ENCODE data around the gene PHB1. TPM values are rescaled to one million over a fixed set of nuclear protein-coding genes. Genes with fewer than 3 reads are reported as not detected.
"Not testable (repeated sequence)": the region's sequence is repeated elsewhere in the genome, so short reads cannot be mapped to it uniquely, and the experiment has no call there.

Gene PHB1
- total RNA-seq, 1 experiment from 2014 or later: 275 TPM

DNA sequence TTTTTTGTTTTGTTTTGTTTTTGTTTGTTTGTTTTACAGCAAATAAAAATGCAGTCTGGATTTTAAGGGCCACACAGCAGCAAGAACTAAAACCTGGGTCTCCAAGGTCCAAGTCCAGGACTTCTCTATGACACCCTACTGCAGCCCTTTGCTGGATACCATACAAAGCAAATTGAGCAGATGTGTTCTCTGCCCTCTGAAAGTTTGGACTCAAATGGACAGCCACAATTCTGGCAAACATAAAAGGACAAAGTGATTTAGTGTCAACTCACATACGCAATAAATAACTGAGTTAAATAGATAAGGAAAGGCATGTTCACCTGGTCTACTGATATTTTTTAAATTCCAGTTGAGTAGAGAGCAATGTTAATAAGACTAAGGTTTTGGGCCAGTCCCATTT is 44.9 kb downstream of the PHB1 start:
- DNase-seq (ENCODE audit: low read depth in 1 of 2, low spot score in 2 of 2): no peak
- Histone ChIP-seq H3K4me3 (no peak overlapping the region), H3K36me3 (no peaks in the 10 kb centered on the region), H3K9me3 (replicated peaks) (no peaks in the 10 kb centered on the region), H3K4me1 (replicated peaks) (no peaks in the 10 kb centered on the region), H3K27me3 (replicated peaks) (no peaks in the 10 kb centered on the region), H3K27ac (no peak overlapping the region)

DNA sequence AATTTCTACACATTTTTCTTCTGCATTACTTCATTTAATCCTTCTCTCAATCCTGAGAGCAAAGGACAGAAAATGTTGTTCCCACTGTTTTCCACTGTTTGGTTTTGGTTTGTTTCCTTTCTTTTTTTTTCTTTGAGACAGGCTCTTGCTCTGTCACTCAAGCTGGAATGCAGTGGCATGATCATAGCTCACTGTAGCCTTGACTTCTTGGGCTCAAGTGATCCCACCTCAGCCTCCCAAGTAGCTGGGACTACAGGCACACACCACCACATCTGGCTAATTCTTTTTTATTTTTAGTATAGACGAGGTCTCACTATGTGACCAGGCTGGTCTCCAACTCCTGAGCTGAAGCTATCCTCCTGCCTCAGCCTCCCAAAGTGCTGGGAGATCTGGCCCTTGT is 45.6 kb downstream of the PHB1 start:
- no peak for DNase-seq (ENCODE audit: low read depth in 1 of 2, low spot score in 2 of 2)
- H3K27me3 ChIP-seq (replicated peaks): no peaks in the 10 kb centered on the region
- H3K4me3 ChIP-seq: no peak overlapping the region
- H3K9me3 ChIP-seq (replicated peaks): no peaks in the 10 kb centered on the region
- no peaks in the 10 kb centered on the region for H3K36me3 ChIP-seq
- no peaks in the 10 kb centered on the region for H3K4me1 ChIP-seq (replicated peaks)
- no peak overlapping the region for H3K27ac ChIP-seq

DNA sequence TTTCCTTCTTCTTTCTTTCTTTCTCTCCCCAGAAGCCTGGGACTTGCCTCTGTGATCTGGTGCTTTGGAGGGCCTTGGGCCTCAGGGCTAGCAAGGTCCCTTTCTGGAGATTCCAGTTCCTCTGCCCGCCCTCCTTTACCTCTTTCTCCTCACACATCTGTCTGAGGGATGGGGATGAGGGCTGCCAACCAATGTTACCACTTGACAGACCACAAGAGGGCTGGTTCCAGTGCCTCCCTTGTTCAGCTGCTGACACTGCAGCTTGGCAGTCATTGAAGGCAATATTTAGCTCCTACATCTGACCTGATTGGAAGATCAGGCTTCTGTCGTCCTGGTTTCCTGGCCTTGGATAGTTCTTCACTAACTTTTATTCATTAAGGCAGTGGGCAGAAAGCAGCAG is 49.0 kb downstream of the PHB1 start:
- no peak overlapping the region for H3K4me3 ChIP-seq
- no peak for DNase-seq (ENCODE audit: low read depth in 1 of 2, low spot score in 2 of 2)
- no peak overlapping the region for H3K27ac ChIP-seq
- peaks cover 5% of the 10 kb centered on the region for H3K4me1 ChIP-seq (replicated peaks)
- H3K9me3 ChIP-seq (replicated peaks): no peaks in the 10 kb centered on the region; the same call in 1 of the 2 replicates
- no peaks in the 10 kb centered on the region for H3K27me3 ChIP-seq (replicated peaks)
- peaks cover 6% of the 10 kb centered on the region for H3K36me3 ChIP-seq

DNA sequence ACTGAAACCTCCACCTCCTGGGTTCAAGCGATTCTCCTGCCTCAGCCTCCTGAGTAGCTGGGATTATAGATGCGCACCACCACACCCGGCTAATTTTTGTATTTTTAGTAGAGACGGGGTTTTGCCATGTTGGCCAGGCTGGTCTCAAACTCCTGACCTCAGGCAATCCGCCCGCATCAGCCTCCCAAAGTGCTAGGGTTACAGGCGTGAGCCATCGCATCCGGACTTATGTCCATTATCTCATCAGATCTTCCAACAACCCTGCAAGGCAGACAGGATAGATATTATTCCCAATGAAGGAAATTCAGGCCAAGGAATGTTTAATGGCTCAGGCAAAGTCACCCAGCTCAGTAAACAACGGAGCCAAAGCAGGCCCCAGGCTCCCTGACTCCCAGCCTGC is 49.6 kb downstream of the PHB1 start:
- DNase-seq (ENCODE audit: low read depth in 1 of 2, low spot score in 2 of 2); H3K4me3 ChIP-seq; H3K36me3 ChIP-seq; H3K27me3 ChIP-seq (replicated peaks); H3K27ac ChIP-seq; H3K9me3 ChIP-seq (replicated peaks): not testable (repeated sequence)
- peaks cover 11% of the 10 kb centered on the region for H3K4me1 ChIP-seq (replicated peaks)

DNA sequence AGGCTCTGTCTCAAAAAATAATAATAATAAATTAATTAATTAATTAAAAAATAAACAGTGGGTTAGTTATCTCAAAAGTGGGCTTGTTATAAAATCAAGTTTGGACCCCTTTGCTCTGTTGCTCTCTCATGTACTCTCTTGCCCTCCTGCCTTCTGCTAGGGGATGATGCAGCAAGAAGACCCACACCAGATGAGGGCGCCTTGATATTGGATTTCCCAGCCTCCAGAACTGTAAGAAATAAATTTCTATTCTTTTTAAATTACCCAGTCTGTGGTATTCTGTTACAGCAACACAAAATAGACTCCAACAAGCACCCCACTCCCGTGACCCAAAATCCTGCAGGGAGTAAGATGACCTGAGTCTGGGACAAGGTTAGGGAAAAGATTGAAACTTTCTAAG is 50.6 kb downstream of the PHB1 start:
- Histone ChIP-seq H3K9me3 (replicated peaks) (no peaks in the 10 kb centered on the region; the same call in 1 of the 2 replicates), H3K4me3 (no peak overlapping the region), H3K27me3 (replicated peaks) (no peaks in the 10 kb centered on the region), H3K4me1 (replicated peaks) (peaks cover 18% of the 10 kb centered on the region), H3K27ac (no peak overlapping the region), H3K36me3 (peaks cover 6% of the 10 kb centered on the region)
- peak in 1 of 2 experiments; percentile 21 for DNase-seq (ENCODE audit: low read depth in 1 of 2, low spot score in 2 of 2)

DNA sequence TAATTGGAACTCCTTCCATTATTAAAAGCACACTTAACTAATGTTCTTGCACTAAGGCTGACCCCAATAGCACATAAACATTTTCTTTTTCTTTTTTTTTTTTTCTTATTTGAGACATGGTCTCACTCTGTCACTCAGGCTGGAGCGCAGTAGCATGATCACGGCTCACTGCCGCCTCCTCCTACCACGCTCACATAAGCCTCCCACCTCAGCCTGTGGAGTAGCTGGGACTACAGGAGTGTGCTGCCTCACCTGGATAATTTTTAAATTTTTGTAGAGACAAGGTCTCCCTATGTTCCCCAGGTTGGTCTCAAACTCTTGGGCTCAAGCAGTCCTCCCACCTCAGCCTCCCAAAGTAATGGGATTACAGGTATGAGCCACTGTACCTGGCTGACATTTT is 51.4 kb downstream of the PHB1 start:
- peak in 1 of 2 experiments; percentile 15 for DNase-seq (ENCODE audit: low read depth in 1 of 2, low spot score in 2 of 2)
- Histone ChIP-seq H3K4me3 (no peak overlapping the region), H3K4me1 (replicated peaks) (peaks cover 18% of the 10 kb centered on the region), H3K27me3 (replicated peaks) (no peaks in the 10 kb centered on the region), H3K9me3 (replicated peaks) (no peaks in the 10 kb centered on the region; the same call in 1 of the 2 replicates), H3K27ac (no peak overlapping the region), H3K36me3 (peaks cover 6% of the 10 kb centered on the region)

DNA sequence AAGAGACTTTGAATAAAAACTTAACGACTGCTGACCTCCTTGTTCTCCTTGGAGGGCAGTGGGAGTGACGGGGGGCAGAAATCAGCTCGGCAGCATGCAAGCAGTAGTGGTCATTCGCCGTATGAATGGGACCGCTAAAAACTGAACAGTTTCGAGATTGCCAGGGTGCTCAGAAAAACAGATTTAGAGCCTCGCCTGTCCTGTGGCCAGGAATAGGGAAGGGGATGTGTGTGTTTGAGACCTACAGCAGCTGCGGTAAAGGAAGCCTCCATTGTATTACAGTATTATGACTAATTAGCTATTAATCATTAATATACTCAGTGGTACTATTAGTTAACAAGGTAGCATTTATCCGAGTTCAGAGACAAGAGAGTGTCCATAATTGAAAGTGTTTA is 52.0 kb downstream of the PHB1 start:
- Histone ChIP-seq H3K4me1 (replicated peaks) (peaks cover 18% of the 10 kb centered on the region), H3K36me3 (peaks cover 6% of the 10 kb centered on the region), H3K4me3 (peak overlapping the region; percentile 98), H3K27me3 (replicated peaks) (no peaks in the 10 kb centered on the region), H3K9me3 (replicated peaks) (no peaks in the 10 kb centered on the region; the same call in 1 of the 2 replicates), H3K27ac (no peak overlapping the region)
- DNase-seq (ENCODE audit: low read depth in 1 of 2, low spot score in 2 of 2): no peak

DNA sequence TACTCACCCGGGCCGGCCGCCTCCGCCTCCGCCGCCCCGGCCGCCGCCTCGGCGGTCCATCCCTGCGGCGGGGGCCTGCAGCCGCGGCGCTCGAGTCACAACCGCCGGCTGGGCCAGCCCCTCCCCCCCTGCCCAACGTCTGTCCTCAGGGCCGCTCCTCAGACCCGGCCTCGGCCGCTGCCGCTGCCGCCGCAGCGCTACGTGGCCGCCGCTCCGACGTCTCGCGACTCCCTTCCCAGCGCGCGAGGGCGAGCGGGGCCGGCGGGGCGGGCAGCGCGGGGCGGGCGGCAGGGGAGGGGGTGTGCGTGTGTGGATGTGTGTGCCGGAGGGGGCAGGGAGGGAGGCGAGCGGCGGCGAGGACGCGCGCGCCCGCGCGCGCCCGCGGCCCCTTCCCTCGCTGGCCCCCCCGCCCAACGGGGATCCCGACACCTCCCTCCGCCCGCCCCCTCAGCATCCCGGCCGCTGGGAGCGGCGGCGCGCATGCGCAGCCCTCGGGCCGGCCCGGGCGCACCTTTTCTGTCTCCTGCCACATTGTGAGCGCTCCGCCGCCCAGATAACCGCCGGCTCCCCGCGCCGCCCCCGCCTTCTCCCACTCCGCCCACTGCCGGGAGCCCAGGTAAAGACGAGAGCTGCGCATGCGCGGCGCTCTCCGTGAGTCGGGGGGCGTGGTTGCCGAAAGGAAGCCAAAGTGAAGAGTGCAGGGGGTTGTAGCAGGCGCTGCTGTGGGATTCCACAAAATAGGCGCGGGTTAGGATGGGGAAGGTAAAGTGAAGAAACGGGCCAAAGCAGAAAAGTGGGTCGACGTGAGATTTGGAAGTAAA is 52.6 kb downstream of the PHB1 start, which contains the start of gene ZNF652:
TSS of gene ZNF652 (minus strand) at position 349 of the 821 bp plus-strand sequence. CDS start 44,525 bp downstream, outside the sequence.
- peak within 1 kb of the TSS; percentile 98 for H3K4me3 ChIP-seq
- no peaks in the 10 kb centered on the region for H3K27me3 ChIP-seq (replicated peaks)
- no peaks in the 10 kb centered on the region; the same call in 1 of the 2 replicates for H3K9me3 ChIP-seq (replicated peaks)
- DNase-seq (ENCODE audit: low read depth in 1 of 2, low spot score in 2 of 2): peak; percentile 92 to 94
- H3K27ac ChIP-seq: peak within 1 kb of the TSS; percentile 63
- H3K36me3 ChIP-seq: peaks cover 6% of the 10 kb centered on the region
- peaks cover 18% of the 10 kb centered on the region for H3K4me1 ChIP-seq (replicated peaks)

DNA sequence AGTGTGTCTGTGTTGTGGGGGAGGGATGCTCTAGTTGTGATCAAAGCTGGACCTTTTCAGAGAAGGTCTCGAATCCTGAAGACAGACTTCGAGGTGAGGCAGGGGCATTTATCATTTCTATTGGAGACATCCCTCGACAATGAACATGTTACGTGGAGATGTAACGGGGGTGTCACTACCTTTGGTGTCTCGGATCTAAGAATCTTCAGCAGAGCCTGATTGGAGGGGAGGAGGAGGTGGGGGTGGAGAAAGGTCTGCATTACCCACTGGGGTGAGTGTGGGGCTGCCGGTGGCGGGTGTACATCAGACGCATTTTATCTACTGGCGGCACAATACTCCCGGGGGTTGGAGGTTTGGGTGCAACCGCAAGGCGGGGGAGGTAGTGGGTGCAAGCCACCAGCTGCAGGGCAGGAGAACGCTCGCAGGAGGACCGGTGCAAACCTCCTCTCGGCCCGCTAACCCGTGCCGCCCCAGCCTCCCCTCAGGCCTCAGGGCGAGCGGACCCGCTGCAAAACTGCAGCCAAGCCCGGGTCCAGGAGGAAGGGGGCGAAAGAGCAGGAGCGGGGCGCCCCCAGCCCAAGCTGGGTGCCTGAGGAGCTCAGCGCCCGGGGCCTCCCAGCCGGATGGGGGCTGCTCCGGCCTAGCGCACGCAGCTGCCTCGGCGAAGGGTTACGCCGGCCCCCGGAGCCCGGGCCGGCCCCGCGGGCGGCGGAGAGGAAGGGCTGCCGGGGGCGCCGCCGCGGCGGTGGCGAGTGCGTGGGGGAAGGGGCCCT is 53.4 kb downstream of the PHB1 start:
- peak overlapping the region; percentile 98 for H3K4me3 ChIP-seq
- H3K36me3 ChIP-seq: peaks cover 6% of the 10 kb centered on the region
- peak overlapping the region; percentile 63 for H3K27ac ChIP-seq
- no peaks in the 10 kb centered on the region for H3K27me3 ChIP-seq (replicated peaks)
- no peaks in the 10 kb centered on the region; the same call in 1 of the 2 replicates for H3K9me3 ChIP-seq (replicated peaks)
- DNase-seq (ENCODE audit: low read depth in 1 of 2, low spot score in 2 of 2): peak; percentile 63 to 65
- H3K4me1 ChIP-seq (replicated peaks): peaks cover 18% of the 10 kb centered on the region

DNA sequence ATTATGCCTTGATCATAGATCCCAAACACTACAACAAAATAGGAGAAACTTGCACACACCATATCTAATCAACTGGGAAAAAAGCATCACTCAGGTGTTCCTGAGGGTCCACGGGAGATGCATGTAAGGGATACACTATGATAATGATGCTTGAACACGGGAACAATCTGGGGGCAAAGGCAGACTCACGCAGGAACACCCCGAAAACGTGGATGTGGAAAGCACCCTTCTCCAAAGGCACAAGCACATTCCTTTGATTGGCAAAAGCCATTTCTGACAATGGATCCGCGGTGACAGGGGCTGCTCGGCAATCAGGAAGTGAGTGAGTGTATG is 53.9 kb downstream of the PHB1 start:
- peaks cover 18% of the 10 kb centered on the region for H3K4me1 ChIP-seq (replicated peaks)

DNA sequence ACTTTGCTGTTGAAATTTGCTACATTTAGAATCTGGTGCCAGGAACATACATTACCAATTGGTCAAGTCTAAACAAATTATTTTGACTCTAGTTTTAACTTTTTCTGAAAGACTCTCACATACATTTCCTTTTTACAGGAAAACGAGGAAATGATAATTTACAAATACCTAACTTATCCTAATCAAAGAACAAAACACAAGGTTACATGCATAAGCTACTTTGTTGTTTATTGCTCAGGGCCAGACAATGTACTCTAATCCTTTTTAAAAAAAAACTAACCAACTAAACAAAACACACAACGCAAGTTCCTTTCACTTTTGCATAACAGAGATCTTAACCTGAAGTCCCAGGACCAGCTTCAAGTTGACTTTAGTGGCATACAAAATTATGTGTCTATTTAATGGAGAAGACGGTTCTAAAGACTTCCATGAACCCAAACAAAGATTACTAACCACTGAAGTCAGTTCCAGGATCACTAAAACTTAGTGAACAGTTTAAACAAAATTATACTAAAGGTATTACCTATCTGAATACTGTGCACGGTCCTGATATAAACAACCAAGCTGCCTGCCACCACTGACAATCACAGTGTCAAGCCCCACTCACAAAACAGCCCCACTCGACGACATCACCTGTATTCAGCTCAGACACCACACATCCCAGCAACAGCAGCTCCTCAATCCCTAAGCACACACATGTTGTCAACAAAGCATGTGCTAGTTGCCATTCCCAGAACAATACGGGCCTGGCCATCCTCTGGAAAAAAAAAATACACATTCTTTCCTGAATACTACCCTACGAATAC is 54.5 kb downstream of the PHB1 start:
- peak overlapping the region; percentile 98 for H3K4me3 ChIP-seq
- H3K27ac ChIP-seq: no peak overlapping the region
- peaks cover 18% of the 10 kb centered on the region for H3K4me1 ChIP-seq (replicated peaks)
- peaks cover 6% of the 10 kb centered on the region for H3K36me3 ChIP-seq
- no peaks in the 10 kb centered on the region; the same call in 1 of the 2 replicates for H3K9me3 ChIP-seq (replicated peaks)
- no peak for DNase-seq (ENCODE audit: low read depth in 1 of 2, low spot score in 2 of 2)
- H3K27me3 ChIP-seq (replicated peaks): no peaks in the 10 kb centered on the region

More for the DNA sequence above, 53.9 kb downstream of the PHB1 start:
- no peaks in the 10 kb centered on the region for H3K27me3 ChIP-seq (replicated peaks)
- no peaks in the 10 kb centered on the region; the same call in 1 of the 2 replicates for H3K9me3 ChIP-seq (replicated peaks)
- no peak overlapping the region for H3K27ac ChIP-seq
- peak overlapping the region; percentile 98 for H3K4me3 ChIP-seq
- peaks cover 6% of the 10 kb centered on the region for H3K36me3 ChIP-seq
- DNase-seq (ENCODE audit: low read depth in 1 of 2, low spot score in 2 of 2): peak in 1 of 2 experiments; percentile 46

DNA sequence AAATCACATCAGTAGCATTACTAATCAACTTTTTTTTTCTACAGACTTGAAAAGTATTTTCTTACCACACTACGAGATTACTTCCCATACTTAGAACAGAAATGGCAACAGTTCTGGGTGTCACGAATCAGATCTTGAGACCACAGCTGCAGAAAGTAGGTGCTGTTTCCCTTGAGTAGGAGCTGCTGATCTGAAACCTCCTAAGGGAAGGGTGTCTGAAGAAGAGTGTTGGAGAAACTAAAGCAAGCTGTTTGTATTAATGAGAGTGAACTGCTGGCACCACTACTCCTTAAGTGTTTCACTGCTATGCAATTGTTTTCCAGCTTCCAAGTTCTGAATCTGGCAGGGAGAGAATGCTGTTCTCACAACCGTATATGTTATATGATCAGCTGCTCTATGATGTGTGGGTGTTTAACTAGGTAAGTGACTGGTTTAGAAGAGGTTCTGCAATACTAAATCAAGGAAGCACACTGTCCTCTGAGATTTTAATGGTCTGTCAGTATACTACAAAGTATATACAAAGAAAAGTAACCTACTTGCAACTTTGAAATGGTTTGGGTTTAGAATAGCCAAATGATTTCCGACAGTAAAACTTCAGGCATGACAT is 55.9 kb downstream of the PHB1 start:
- peaks cover 6% of the 10 kb centered on the region for H3K36me3 ChIP-seq
- no peak for DNase-seq (ENCODE audit: low read depth in 1 of 2, low spot score in 2 of 2)
- peaks cover 18% of the 10 kb centered on the region for H3K4me1 ChIP-seq (replicated peaks)
- H3K27ac ChIP-seq: no peak overlapping the region
- H3K27me3 ChIP-seq (replicated peaks): no peaks in the 10 kb centered on the region
- no peak overlapping the region for H3K4me3 ChIP-seq
- H3K9me3 ChIP-seq (replicated peaks): no peaks in the 10 kb centered on the region; the same call in 1 of the 2 replicates

DNA sequence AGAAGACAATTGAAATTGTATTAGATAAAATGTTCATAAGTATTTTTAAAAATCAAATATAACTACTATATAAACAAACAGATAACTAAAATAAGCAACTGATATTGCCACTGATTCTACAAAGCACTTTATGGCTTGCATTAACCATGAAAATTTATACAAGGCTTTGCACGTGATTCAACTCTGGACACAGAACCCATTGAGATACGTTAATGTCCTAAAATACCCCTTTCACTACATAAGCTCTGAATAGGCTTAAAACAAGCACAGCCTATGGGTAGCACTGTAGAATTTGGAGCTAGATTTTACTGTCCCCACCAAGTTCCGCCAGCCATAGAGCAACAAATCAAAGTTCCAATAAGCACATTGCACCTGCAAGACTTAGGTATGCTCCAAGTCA is 57.2 kb downstream of the PHB1 start:
- H3K36me3 ChIP-seq: peaks cover 6% of the 10 kb centered on the region
- H3K4me3 ChIP-seq: no peak overlapping the region
- no peak for DNase-seq (ENCODE audit: low read depth in 1 of 2, low spot score in 2 of 2)
- no peaks in the 10 kb centered on the region for H3K27me3 ChIP-seq (replicated peaks)
- no peaks in the 10 kb centered on the region; the same call in 1 of the 2 replicates for H3K9me3 ChIP-seq (replicated peaks)
- H3K27ac ChIP-seq: no peak overlapping the region
- H3K4me1 ChIP-seq (replicated peaks): peaks cover 18% of the 10 kb centered on the region

Data from SJSA1 (cell line).